ENCODE results near the gene GSG1L.

GSG1L gene

GRCh38 chr16:27767971-27768591, 295.4 kb downstream of the GSG1L start:
- no peak overlapping the region for H3K4me3 ChIP-seq (ENCODE audit: low read depth, low read length)
- no peak for TF ChIP-seq CTCF (IDR thresholded peaks at IDR 0.05; ENCODE audit: borderline replicate concordance, insufficient read depth, low read depth, low read length)

- TF ChIP-seq CTCF (IDR thresholded peaks at IDR 0.05; ENCODE audit: borderline replicate concordance, insufficient read depth, low read depth, low read length) = no peak
- no peak overlapping the region for H3K4me3 ChIP-seq (ENCODE audit: low read depth, low read length)
Observed at GRCh38 chr16:27767081-27767480, 296.4 kb downstream of the GSG1L start.

- no peak for TF ChIP-seq CTCF (IDR thresholded peaks at IDR 0.05; ENCODE audit: borderline replicate concordance, insufficient read depth, low read depth, low read length)
Observed at GRCh38 chr16:27766236-27766925, 297.1 kb downstream of the GSG1L start.

GRCh38 chr16:27764869-27765675, 298.4 kb downstream of the GSG1L start:
- no peak overlapping the region for H3K4me3 ChIP-seq (ENCODE audit: low read depth, low read length)
- no peak for TF ChIP-seq CTCF (IDR thresholded peaks at IDR 0.05; ENCODE audit: borderline replicate concordance, insufficient read depth, low read depth, low read length)

More at GRCh38 chr16:27766236-27766925, 297.1 kb downstream of the GSG1L start:
- H3K4me3 ChIP-seq (ENCODE audit: low read depth, low read length) = no peak overlapping the region

GRCh38 chr16:27764427-27764826, 299.1 kb downstream of the GSG1L start:
- H3K4me3 ChIP-seq (ENCODE audit: low read depth, low read length) = no peak overlapping the region
- TF ChIP-seq CTCF (IDR thresholded peaks at IDR 0.05; ENCODE audit: borderline replicate concordance, insufficient read depth, low read depth, low read length) = no peak

GRCh38 chr16:27762441-27762840, 301.1 kb downstream of the GSG1L start:
- H3K4me3 ChIP-seq (ENCODE audit: low read depth, low read length) = no peak overlapping the region
- TF ChIP-seq CTCF (IDR thresholded peaks at IDR 0.05; ENCODE audit: borderline replicate concordance, insufficient read depth, low read depth, low read length) = no peak
